Keratinocyte (primary cell): Measurements from ENCODE around the gene ADRM1. TPM values are rescaled to one million over a fixed set of nuclear protein-coding genes. Genes with fewer than 3 reads are reported as not detected.

Source experiments
- DNase-seq: peaks from one replicate; pipeline ENCODE4 v3.0.0-alpha.2; 2011; ENCODE audit warnings: low read depth, missing footprints, low spot score
- FAIRE-seq: peaks from 2 replicates; lab custom pipeline; 2011; peaks lifted over from hg19 to GRCh38; lab: Jason Lieb, UNC
- H2AFZ ChIP-seq: 2 replicates; pipeline ENCODE4 v1.6.0; 2012; ENCODE audit warnings: low read length, control low read depth, inconsistent platforms; ENCODE audit not compliant: control insufficient read depth
- H3K27ac ChIP-seq: 2 replicates; pipeline ENCODE4 v1.5.1; 2011; ENCODE audit warnings: low read length; ENCODE audit not compliant: control insufficient read depth, insufficient read depth
- H3K27me3 ChIP-seq: 3 replicates; pipeline ENCODE4 v1.6.0; 2011; ENCODE audit warnings: low read length; ENCODE audit not compliant: control insufficient read depth, insufficient read depth; ENCODE audit errors: extremely low read depth
- H3K36me3 ChIP-seq, 2 experiments: 2 replicates in 1 of 2; 3 replicates in 1 of 2; pipeline ENCODE4 v1.5.1; 2011; ENCODE audit warnings: low read length in 2 of 2, mild to moderate bottlenecking in 1 of 2; ENCODE audit not compliant: control insufficient read depth in 2 of 2, insufficient read depth in 2 of 2; ENCODE audit errors: extremely low read depth in 1 of 2
- H3K4me1 ChIP-seq: 3 replicates; pipeline ENCODE4 v1.5.1; 2011; ENCODE audit warnings: low read length; ENCODE audit not compliant: control insufficient read depth, insufficient read depth; ENCODE audit errors: extremely low read depth
- H3K4me2 ChIP-seq: 3 replicates; pipeline ENCODE4 v1.6.0; 2011; ENCODE audit warnings: low read depth, low read length; ENCODE audit not compliant: control insufficient read depth, insufficient read depth; ENCODE audit errors: extremely low read depth
- H3K4me3 ChIP-seq, 3 experiments: fragments of 200-600 bp in 1 of 3; sonication (generic) in 1 of 3; 2 replicates in 2 of 3; 3 replicates in 1 of 3; pipeline ENCODE4 v1.5.1; 2011 to 2016; ENCODE audit warnings: low read length in 3 of 3, mild to moderate bottlenecking in 3 of 3, control low read depth in 2 of 3, inconsistent platforms in 1 of 3, low read depth in 1 of 3, mixed read lengths in 1 of 3, mixed run types in 1 of 3, moderate library complexity in 1 of 3; ENCODE audit not compliant: control insufficient read depth in 2 of 3, insufficient read depth in 2 of 3; ENCODE audit errors: extremely low read depth in 1 of 3
- H3K79me2 ChIP-seq: 2 replicates; pipeline ENCODE4 v1.6.0; 2012; ENCODE audit warnings: low read length; ENCODE audit not compliant: control insufficient read depth, insufficient read depth
- H3K9ac ChIP-seq: 3 replicates; pipeline ENCODE4 v1.6.0; 2011; ENCODE audit warnings: low read length; ENCODE audit not compliant: control insufficient read depth, insufficient read depth; ENCODE audit errors: extremely low read depth
- H3K9me1 ChIP-seq: 3 replicates; pipeline ENCODE4 v1.6.0; 2011; ENCODE audit warnings: low read length; ENCODE audit not compliant: control insufficient read depth, insufficient read depth; ENCODE audit errors: extremely low read depth
- H3K9me3 ChIP-seq: 2 replicates; pipeline ENCODE4 v1.5.1; 2012; ENCODE audit warnings: low read depth, low read length; ENCODE audit not compliant: control insufficient read depth
- H4K20me1 ChIP-seq: 3 replicates; pipeline ENCODE4 v1.6.0; 2011; ENCODE audit warnings: low read length; ENCODE audit not compliant: control insufficient read depth, insufficient read depth; ENCODE audit errors: extremely low read depth
- CTCF ChIP-seq, 3 experiments: IDR thresholded peaks in 1 of 3; conservative IDR thresholded peaks in 1 of 3; optimal IDR thresholded peaks in 1 of 3; 2 replicates in 2 of 3; 3 replicates in 1 of 3; pipeline versions ENCODE3 to v1.5.1; 2011; ENCODE audit warnings: low read length in 3 of 3, mild to moderate bottlenecking in 3 of 3, moderate library complexity in 2 of 3, control low read depth in 1 of 3, inconsistent platforms in 1 of 3; ENCODE audit not compliant: insufficient read depth in 2 of 3; ENCODE audit errors: extremely low read depth in 1 of 3
- EZH2 ChIP-seq: IDR thresholded peaks from one replicate; pipeline ENCODE4 v1.6.1; 2012; ENCODE audit warnings: inconsistent platforms, mild to moderate bottlenecking, low read length, moderate library complexity
- dilution Hi-C: fragments of 300-500 bp; cut with MboI; formaldehyde crosslinking; loops from one replicate; pipeline ENCODE4 v1.7.0; 2020; ENCODE audit warnings: low sequenced_read_pairs; ENCODE audit not compliant: extremely low pct_ligation_motif_present
- polyA plus RNA-seq, 5 experiments: library from polyadenylated mRNA; depleted of rRNA in 3 of 5; stranded (reverse) in 3 of 5; stranded (forward) in 1 of 5; unstranded in 1 of 5; fragments of >200 nt; gene quantifications; 1 replicate in 1 of 5; 2 replicates in 3 of 5; 3 replicates in 1 of 5; pipeline versions ENCODE4 v1.2.1 to v1.2.3, GENCODE V29; 2011 to 2012; ENCODE audit warnings: missing spikeins in 2 of 5, low read depth in 1 of 5, low replicate concordance in 1 of 5

The ADRM1 gene
- polyA plus RNA-seq, 1 donor (not counting 4 experiments of a cell fraction or from before 2014, with no cell fraction given): 91.4 TPM

- FAIRE-seq (no peak), DNase-seq (no peak)
- H3K9me1 ChIP-seq: no peaks in the 10 kb centered on the region
- dilution Hi-C loops: no loop called here
- no peaks in the 10 kb centered on the region for H3K4me1 ChIP-seq
- H3K4me3 ChIP-seq: no peak overlapping the region
- peaks cover 47 to 51% of the 10 kb centered on the region in 2 experiments for H3K36me3 ChIP-seq
- peaks cover 4% of the 10 kb centered on the region for H3K79me2 ChIP-seq
- no peaks in the 10 kb centered on the region for H4K20me1 ChIP-seq
- H2AFZ ChIP-seq: no peak overlapping the region
- H3K4me2 ChIP-seq: no peak overlapping the region
- no peak for TF ChIP-seq EZH2
- H3K9me3 ChIP-seq: no peaks in the 10 kb centered on the region
- no peaks in the 10 kb centered on the region for H3K27me3 ChIP-seq
- no peak overlapping the region for H3K27ac ChIP-seq
- no peak overlapping the region for H3K9ac ChIP-seq
Measured at GRCh38 chr20:62339647-62340062, 36.9 kb downstream of the ADRM1 start.

- TF ChIP-seq CTCF (optimal IDR thresholded peaks at IDR 0.05 in 1 of 3, IDR thresholded peaks at IDR 0.05 in 1 of 3, conservative IDR thresholded peaks at IDR 0.05 in 1 of 3; ENCODE audit: extremely low read depth in 1 of 3, insufficient read depth in 2 of 3, low read length in 3 of 3) (no peak), EZH2 (no peak)
- no peak for FAIRE-seq
- DNase-seq: no peak
Measured at GRCh38 chr20:62342910-62343309, 40.1 kb downstream of the ADRM1 start.

GRCh38 chr20:62344092-62344491 is 41.3 kb downstream of the ADRM1 start:
- Histone ChIP-seq H2AFZ (no peak overlapping the region), H3K9me1 (no peaks in the 10 kb centered on the region), H4K20me1 (no peaks in the 10 kb centered on the region), H3K27ac (no peak overlapping the region), H3K79me2 (peaks cover 4% of the 10 kb centered on the region), H3K4me3 (no peak overlapping the region), H3K36me3 (peaks cover 47 to 54% of the 10 kb centered on the region in 2 experiments), H3K9ac (no peak overlapping the region), H3K4me2 (no peak overlapping the region), H3K27me3 (no peaks in the 10 kb centered on the region), H3K4me1 (no peaks in the 10 kb centered on the region), H3K9me3 (no peaks in the 10 kb centered on the region)
- FAIRE-seq (no peak), DNase-seq (no peak)
- TF ChIP-seq CTCF (optimal IDR thresholded peaks at IDR 0.05 in 1 of 3, IDR thresholded peaks at IDR 0.05 in 1 of 3, conservative IDR thresholded peaks at IDR 0.05 in 1 of 3; ENCODE audit: extremely low read depth in 1 of 3, insufficient read depth in 2 of 3, low read length in 3 of 3) (no peak), EZH2 (no peak)
- dilution Hi-C loops: no loop called here

More at GRCh38 chr20:62342910-62343309, 40.1 kb downstream of the ADRM1 start:
- no peak overlapping the region for H3K4me3 ChIP-seq
- H3K9me1 ChIP-seq: no peaks in the 10 kb centered on the region
- H3K4me1 ChIP-seq: no peaks in the 10 kb centered on the region
- no peak overlapping the region for H3K4me2 ChIP-seq
- no peaks in the 10 kb centered on the region for H3K27me3 ChIP-seq
- no peaks in the 10 kb centered on the region for H4K20me1 ChIP-seq
- dilution Hi-C loops: no loop called here
- no peak overlapping the region for H2AFZ ChIP-seq
- no peak overlapping the region for H3K27ac ChIP-seq
- H3K9me3 ChIP-seq: no peaks in the 10 kb centered on the region
- H3K36me3 ChIP-seq: peaks cover 48 to 57% of the 10 kb centered on the region in 2 experiments
- no peak overlapping the region for H3K9ac ChIP-seq
- peaks cover 4% of the 10 kb centered on the region for H3K79me2 ChIP-seq
